Non-pigmented ciliary epithelial cell (primary cell): ENCODE data around the gene SCGB1D4.

Experiments
- DNase-seq: peaks from one replicate; pipeline ENCODE4 v3.0.0-alpha.2; 2010; ENCODE audit warnings: low read depth

Gene SCGB1D4

DNA sequence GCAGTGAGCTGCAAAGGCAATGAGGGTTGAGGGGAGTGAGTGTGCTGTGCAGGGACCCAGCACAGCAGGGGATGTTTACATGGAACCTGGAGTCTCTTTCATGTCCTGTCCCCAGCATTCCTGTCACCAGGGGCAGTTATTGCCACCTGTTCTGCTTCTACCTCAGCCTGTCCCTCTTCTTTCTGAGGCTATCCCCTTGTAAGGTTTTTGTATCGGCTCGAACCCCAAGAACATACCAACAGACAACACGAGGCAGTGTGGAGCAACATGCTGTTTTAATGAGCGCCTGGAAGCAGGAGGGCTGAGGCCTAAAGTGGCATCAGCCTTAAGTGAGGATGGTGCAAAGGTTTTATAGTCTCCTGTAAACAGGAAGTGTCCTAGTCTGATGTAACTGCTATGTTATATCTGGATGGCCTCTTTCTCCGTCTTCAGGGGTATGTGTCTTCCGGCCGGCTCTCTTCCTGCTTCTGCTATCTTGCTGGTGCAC, 25.0 kb downstream of the SCGB1D4 start:
- DNase-seq = no peak

GRCh38 chr11:62273284-62273683, 25.6 kb downstream of the SCGB1D4 start:
- DNase-seq = no peak

DNA sequence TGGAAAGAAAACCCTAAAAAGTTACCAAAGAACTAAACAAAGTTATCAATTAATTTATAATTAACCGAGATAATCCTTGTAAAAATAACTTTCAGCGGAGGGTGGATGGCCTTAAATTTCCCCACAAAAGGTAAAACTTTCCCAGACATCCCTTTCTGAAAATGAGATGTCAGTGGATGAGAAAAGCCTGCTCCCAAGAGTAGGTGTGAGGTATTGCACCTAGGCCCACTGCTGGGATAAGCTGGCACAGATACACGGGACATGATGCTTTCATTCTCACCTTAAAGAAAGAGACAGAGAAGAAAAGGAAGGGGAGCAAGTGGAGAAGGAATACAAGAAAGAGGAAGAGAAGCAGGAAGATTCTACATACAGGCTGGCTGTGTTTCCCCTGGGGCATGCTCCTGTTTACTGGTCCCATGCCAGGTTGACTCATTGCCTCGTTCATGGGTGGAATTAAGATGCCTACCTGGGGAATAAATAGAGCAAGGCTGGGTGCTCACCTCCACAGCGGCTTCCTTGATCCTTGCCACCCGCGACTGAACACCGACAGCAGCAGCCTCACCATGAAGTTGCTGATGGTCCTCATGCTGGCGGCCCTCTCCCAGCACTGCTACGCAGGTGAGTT, 29.1 kb downstream of the SCGB1D4 start, which contains the start of gene SCGB2A2:
TSS of gene SCGB2A2 (plus strand) at position 505 of the 625 bp plus-strand sequence. CDS start at position 564, 59 bp downstream.
- no peak for DNase-seq

- no peak for DNase-seq
Observed at GRCh38 chr11:62267576-62267975, 31.3 kb downstream of the SCGB1D4 start.

GRCh38 chr11:62267050-62267449, 31.8 kb downstream of the SCGB1D4 start:
- DNase-seq = no peak

GRCh38 chr11:62266558-62266957, 32.3 kb downstream of the SCGB1D4 start:
- no peak for DNase-seq

- DNase-seq = no peak
Observed at GRCh38 chr11:62264004-62264403, 34.9 kb downstream of the SCGB1D4 start.

DNA sequence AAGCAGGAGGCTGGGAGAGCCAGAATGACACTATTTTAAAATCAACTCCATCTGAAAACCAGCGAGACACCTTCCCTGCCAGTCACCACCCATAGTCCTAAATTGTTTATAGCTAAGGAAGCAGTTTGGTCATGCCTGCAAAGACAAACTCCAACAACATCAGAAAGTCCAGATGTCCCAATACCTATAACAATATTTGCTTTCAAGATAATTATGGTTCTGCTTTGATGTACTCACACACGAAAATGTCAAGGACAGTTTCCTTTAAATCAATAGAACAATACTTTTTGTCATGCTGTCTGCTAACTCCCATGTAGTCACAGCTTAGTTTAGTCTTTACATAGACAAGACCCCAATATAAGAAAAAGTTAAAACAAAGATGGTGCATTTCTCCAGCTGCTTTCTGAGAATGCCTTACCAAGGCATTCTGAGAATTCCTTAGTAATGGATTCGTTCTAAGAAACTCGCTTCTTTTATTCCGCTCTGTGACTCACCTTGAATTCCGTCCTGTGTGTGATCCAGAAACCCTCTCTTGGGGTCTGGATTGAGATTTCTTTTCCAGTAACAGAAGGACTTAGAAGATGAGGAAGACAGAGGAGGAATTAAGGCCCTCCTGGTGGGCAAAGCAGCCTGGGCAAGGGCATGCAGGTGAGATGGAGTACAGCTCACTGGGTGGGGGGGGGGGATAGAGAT, 38.5 kb downstream of the SCGB1D4 start:
- DNase-seq = no peak

- no peak for DNase-seq
Observed at GRCh38 chr11:62256281-62256680, 42.6 kb downstream of the SCGB1D4 start.

DNA sequence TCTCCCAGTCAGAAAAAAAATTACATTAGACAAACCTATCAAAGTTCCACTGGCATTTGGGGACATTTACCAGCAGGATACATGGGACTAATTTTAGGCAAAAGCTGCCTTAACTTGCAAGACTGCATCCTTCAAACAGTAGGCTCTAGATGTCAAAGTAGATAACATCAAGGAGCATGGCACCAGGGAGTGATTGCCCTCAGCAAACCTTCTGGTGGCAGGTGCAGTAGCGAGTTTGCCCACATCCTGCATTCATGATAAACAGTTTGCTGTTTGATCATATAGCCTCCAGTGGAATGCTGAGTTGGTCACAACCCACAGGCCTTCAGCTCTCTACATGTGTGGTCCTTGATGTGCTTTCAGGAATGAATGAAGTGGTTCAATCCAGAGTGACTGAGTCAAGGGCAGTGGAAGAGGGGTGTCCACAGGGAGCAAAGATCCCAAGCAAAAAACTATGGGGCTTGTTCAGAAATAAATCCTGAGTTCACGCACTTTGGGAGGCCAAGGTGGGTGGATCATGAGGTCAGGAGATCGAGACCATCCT, 44.8 kb downstream of the SCGB1D4 start:
- no peak for DNase-seq

DNA sequence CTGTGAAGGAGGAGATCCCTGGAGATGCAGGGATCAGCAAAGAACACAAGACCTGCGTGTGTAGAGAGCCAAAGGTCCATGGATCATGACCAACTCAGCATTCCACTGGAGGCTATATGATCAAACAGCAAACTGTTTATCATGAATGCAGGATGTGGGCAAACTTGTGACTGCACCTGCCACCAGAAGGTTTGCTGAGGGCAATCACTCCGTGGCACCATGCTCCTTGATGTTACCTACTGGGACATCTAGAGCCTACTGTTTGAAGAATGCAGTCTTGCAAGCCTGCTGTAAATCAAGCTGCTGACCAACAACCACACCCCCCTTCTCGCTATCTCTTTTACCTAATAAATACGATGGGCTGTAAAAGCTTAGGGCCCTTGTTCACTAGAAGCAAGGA, 47.2 kb downstream of the SCGB1D4 start:
- no peak for DNase-seq
